ENCODE data around the gene VENTX.

The VENTX gene

DNA sequence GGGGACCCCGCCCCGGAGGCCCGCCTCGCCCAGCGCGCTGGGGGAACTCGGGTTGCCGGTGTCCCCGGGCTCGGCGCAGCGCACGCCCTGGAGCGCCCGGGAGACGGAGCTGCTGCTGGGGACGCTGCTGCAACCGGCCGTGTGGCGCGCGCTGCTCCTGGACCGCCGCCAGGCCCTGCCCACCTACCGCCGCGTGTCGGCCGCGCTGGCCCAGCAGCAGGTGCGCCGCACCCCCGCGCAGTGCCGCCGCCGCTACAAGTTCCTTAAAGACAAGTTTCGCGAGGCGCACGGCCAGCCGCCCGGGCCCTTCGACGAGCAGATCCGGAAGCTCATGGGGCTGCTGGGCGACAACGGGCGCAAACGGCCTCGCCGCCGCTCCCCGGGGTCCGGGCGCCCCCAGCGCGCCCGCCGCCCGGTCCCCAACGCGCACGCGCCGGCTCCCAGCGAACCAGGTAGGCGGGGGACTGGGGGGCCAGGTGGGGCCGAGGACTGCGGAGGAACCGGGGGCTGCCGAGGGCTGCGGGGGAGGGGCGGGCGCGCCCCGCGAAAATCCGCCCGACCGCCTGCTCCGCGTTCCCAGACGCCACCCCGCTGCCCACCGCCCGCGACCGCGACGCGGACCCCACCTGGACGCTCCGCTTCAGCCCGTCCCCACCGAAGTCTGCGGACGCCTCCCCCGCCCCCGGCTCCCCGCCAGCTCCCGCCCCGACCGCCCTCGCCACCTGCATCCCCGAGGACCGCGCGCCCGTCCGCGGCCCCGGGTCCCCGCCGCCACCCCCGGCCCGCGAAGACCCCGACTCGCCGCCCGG, 7.1 kb upstream of the VENTX start (continued):
- TF ChIP-seq, protein P1, sequence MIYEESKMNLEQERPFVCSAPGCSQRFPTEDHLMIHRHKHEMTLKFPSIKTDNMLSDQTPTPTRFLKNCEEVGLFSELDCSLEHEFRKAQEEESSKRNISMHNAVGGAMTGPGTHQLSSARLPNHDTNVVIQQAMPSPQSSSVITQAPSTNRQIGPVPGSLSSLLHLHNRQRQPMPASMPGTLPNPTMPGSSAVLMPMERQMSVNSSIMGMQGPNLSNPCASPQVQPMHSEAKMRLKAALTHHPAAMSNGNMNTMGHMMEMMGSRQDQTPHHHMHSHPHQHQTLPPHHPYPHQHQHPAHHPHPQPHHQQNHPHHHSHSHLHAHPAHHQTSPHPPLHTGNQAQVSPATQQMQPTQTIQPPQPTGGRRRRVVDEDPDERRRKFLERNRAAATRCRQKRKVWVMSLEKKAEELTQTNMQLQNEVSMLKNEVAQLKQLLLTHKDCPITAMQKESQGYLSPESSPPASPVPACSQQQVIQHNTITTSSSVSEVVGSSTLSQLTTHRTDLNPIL (CRISPR knock-in tag; IDR thresholded peaks at IDR 0.05; ENCODE audit: low read depth): no peak
- no peak for TF ChIP-seq GLIS3 (CRISPR knock-in tag; IDR thresholded peaks at IDR 0.05)
- TF ChIP-seq TOX (CRISPR knock-in tag; IDR thresholded peaks at IDR 0.05; ENCODE audit: borderline replicate concordance): no peak
- no peak for TF ChIP-seq SNAI2 (CRISPR knock-in tag; IDR thresholded peaks at IDR 0.05)
- TF ChIP-seq, protein P2, sequence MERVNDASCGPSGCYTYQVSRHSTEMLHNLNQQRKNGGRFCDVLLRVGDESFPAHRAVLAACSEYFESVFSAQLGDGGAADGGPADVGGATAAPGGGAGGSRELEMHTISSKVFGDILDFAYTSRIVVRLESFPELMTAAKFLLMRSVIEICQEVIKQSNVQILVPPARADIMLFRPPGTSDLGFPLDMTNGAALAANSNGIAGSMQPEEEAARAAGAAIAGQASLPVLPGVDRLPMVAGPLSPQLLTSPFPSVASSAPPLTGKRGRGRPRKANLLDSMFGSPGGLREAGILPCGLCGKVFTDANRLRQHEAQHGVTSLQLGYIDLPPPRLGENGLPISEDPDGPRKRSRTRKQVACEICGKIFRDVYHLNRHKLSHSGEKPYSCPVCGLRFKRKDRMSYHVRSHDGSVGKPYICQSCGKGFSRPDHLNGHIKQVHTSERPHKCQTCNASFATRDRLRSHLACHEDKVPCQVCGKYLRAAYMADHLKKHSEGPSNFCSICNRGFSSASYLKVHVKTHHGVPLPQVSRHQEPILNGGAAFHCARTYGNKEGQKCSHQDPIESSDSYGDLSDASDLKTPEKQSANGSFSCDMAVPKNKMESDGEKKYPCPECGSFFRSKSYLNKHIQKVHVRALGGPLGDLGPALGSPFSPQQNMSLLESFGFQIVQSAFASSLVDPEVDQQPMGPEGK (CRISPR knock-in tag; IDR thresholded peaks at IDR 0.05; ENCODE audit: borderline replicate concordance): no peak
- no peak for TF ChIP-seq ZNF70 (CRISPR knock-in tag; IDR thresholded peaks at IDR 0.05)
- TF ChIP-seq PPARA (CRISPR knock-in tag; IDR thresholded peaks at IDR 0.05; ENCODE audit: borderline replicate concordance): no peak
- TF ChIP-seq ZFP30 (CRISPR knock-in tag; IDR thresholded peaks at IDR 0.05): no peak
- TF ChIP-seq, protein P3, sequence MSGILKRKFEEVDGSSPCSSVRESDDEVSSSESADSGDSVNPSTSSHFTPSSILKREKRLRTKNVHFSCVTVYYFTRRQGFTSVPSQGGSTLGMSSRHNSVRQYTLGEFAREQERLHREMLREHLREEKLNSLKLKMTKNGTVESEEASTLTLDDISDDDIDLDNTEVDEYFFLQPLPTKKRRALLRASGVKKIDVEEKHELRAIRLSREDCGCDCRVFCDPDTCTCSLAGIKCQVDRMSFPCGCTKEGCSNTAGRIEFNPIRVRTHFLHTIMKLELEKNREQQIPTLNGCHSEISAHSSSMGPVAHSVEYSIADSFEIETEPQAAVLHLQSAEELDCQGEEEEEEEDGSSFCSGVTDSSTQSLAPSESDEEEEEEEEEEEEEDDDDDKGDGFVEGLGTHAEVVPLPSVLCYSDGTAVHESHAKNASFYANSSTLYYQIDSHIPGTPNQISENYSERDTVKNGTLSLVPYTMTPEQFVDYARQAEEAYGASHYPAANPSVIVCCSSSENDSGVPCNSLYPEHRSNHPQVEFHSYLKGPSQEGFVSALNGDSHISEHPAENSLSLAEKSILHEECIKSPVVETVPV (CRISPR knock-in tag; IDR thresholded peaks at IDR 0.05): no peak

DNA sequence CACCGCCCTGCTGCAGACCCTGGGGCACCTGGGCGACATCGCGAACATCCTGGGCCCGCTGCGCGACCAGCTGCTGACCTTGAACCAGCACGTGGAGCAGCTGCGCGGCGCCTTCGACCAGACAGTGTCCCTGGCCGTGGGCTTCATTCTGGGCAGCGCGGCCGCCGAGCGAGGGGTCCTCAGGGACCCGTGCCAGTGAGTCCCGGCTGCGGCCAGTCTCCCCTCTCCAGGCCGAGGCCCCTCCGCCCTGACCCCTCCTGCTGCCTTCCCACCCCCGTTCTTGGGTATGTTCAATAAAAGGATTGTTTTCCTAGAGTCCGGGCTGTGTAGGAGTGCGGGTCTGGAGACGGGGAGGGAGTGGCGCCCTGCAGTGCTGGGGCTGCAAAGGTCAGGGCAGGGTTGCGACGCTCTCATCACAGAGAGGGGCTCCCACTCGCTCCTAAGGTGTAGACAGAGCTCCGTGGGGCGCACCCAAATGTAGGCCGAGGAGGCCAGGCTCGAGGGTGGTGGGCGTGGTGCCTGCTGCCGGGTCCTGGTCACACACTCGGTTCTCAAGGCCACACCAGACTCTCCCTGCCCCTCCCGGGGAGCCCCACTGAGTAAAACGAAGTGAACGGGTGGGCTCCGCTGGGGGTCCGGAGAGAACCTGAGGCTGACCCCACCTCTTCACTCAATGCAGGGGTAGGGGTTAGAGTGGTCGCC, 6.3 kb upstream of the VENTX start:
- TF ChIP-seq ZNF70 (CRISPR knock-in tag; IDR thresholded peaks at IDR 0.05): no peak
- no peak for TF ChIP-seq OSR1 (CRISPR knock-in tag; IDR thresholded peaks at IDR 0.05)
- no peak for TF ChIP-seq TOX (CRISPR knock-in tag; IDR thresholded peaks at IDR 0.05; ENCODE audit: borderline replicate concordance)
- no peak for TF ChIP-seq ZC3H10 (CRISPR knock-in tag; IDR thresholded peaks at IDR 0.05)
- TF ChIP-seq, protein P2 (CRISPR knock-in tag; IDR thresholded peaks at IDR 0.05; ENCODE audit: borderline replicate concordance): no peak
- TF ChIP-seq ZFP30 (CRISPR knock-in tag; IDR thresholded peaks at IDR 0.05): no peak
- TF ChIP-seq ZNF565 (CRISPR knock-in tag; conservative IDR thresholded peaks at IDR 0.05; ENCODE audit: low read depth): no peak
- no peak for TF ChIP-seq ARNTL (CRISPR knock-in tag; IDR thresholded peaks at IDR 0.05; ENCODE audit: borderline replicate concordance, low read depth)
- no peak for TF ChIP-seq RARB (CRISPR knock-in tag; IDR thresholded peaks at IDR 0.05)
- TF ChIP-seq, protein P1 (CRISPR knock-in tag; IDR thresholded peaks at IDR 0.05; ENCODE audit: low read depth): no peak
- TF ChIP-seq, protein P4, sequence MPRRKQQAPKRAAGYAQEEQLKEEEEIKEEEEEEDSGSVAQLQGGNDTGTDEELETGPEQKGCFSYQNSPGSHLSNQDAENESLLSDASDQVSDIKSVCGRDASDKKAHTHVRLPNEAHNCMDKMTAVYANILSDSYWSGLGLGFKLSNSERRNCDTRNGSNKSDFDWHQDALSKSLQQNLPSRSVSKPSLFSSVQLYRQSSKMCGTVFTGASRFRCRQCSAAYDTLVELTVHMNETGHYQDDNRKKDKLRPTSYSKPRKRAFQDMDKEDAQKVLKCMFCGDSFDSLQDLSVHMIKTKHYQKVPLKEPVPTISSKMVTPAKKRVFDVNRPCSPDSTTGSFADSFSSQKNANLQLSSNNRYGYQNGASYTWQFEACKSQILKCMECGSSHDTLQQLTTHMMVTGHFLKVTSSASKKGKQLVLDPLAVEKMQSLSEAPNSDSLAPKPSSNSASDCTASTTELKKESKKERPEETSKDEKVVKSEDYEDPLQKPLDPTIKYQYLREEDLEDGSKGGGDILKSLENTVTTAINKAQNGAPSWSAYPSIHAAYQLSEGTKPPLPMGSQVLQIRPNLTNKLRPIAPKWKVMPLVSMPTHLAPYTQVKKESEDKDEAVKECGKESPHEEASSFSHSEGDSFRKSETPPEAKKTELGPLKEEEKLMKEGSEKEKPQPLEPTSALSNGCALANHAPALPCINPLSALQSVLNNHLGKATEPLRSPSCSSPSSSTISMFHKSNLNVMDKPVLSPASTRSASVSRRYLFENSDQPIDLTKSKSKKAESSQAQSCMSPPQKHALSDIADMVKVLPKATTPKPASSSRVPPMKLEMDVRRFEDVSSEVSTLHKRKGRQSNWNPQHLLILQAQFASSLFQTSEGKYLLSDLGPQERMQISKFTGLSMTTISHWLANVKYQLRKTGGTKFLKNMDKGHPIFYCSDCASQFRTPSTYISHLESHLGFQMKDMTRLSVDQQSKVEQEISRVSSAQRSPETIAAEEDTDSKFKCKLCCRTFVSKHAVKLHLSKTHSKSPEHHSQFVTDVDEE (CRISPR knock-in tag; IDR thresholded peaks at IDR 0.05): no peak
- ATAC-seq: no peak

All from SK-N-SH treated with all-trans-retinoic acid at 6 μM for 48 hours (cell line).